ENCODE results near the gene HLA-DRB1.
"Not testable (repeated sequence)": the region's sequence is repeated elsewhere in the genome, so short reads cannot be mapped to it uniquely, and the experiment has no call there.

Gene HLA-DRB1

DNA sequence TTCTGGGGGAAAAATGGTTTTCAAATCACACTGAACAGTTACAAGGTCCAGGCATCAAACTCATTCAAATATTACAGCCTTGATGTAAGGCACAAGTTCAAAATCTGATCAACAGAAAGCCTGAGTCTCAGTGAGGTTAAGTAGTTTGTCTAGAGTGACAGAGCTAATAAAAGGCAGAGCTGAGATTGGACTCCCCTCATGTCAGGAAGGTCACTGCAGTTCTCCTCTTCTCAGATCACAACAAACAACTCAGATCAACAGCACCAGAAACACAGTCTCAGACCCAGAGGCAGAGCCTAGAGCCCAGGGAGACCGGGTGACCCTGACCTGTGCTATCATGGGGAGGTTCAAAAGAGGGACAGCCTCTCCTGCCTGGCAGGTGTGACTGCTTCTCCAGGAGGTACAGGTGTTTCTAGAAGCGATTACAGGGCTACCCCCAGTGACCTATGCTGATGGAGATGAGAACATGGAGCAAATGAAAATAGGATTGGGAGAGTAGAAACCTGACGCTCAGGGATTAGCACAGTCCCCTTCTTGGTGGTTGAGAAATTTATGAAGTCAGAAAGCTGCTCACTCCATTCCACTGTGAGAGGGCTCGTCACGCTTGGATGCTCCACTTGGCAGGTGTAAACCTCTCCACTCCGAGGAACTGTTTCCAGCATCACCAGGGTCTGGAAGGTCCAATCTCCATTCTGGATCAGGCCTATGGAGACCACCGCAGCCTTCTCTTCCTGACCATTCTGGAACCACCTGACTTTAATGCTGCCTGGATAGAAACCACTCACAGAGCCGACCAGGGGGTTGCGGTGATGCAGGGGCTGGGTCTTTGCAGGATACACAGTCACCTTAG lies 35.3 kb downstream of the HLA-DRB1 start:
- no peak for DNase-seq

DNA sequence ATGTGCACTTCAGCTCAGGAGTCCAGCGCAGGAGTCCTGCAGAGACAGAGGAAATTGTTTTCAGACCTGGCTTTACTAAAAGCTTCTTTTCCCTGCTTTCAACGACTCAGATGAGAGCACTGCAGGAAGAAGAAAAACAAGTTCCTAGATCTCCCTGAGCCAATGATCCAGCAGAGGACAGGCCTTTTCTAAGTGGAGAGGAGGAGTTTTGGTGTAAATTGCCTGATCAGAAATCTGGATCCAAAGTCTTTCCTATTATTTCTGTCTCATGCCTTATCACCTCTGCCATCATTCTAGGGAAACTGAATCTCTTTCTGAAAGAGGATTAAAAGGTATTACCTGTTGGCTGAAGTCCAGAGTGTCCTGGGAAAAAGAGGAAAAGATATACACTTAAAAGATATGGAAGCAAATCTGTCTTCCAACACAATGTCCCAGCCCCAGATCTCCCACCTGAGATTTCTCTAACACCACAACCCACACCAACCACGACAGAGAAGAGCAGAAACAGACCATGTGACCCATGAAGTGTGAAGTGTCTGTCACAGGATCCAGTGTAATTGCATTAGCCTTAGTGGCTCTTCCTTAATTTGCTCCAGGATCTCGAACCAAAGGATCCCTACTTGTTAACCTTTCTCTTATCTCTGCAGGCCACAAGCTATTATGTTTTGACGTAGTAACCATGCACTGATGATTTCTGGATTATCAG lies 36.5 kb downstream of the HLA-DRB1 start:
- no peak for DNase-seq

DNA sequence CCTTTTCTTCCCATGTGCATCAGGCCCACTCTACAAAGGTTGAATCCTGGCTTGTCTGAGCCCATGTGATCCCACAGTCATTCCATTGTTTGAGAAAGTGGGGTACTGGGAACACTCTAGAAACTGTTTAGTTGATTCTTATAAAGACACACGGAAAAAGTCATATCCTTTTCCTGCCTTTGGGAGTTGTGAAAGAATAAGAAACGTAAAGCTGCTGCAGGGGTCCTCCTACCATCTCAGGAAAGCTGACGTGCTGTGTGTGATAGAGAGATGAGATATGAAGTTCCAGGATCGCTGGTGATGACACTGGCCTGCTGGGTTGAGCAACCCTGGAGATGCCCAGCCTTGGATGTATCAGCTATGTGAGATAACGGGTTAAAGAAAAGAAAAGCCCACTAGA lies 38.2 kb downstream of the HLA-DRB1 start:
- DNase-seq = no peak

DNA sequence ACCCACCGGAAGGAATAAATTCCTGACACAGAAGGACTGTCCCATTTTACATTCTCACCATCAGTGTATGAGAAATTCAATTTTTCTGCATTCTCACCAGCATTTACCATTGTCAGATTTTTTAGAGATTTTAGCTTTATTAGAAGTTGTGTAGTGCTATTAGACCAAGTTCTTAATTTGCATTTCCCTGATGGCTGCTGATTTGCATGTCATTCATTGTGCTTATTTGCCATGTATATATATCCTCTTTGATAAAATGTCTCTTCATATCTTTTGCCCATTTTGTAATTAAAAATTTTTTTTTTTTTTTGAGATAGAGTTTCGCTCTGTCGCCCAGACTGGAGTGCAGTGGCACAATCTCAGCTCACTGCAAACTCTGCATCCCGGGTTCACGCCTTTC lies 49.8 kb downstream of the HLA-DRB1 start:
- no peak for DNase-seq

DNA sequence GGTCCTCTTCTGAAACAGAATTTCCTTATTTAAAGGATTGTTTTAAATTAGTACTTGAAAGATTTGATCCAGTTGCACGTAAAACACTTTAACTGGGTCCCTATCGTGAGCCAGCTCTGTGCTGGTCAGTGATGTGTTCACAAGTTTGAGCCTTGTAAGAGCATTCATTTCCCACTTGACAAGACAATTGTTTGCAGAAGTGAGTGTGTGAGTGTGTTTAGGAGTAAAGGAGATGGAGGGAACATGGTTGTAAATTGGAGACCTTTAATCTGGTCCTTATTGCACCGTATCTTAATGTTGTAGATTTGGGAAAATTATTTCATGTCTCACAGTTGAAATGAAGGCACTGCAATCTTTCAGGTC lies 59.2 kb downstream of the HLA-DRB1 start:
- DNase-seq = not testable (repeated sequence)

DNA sequence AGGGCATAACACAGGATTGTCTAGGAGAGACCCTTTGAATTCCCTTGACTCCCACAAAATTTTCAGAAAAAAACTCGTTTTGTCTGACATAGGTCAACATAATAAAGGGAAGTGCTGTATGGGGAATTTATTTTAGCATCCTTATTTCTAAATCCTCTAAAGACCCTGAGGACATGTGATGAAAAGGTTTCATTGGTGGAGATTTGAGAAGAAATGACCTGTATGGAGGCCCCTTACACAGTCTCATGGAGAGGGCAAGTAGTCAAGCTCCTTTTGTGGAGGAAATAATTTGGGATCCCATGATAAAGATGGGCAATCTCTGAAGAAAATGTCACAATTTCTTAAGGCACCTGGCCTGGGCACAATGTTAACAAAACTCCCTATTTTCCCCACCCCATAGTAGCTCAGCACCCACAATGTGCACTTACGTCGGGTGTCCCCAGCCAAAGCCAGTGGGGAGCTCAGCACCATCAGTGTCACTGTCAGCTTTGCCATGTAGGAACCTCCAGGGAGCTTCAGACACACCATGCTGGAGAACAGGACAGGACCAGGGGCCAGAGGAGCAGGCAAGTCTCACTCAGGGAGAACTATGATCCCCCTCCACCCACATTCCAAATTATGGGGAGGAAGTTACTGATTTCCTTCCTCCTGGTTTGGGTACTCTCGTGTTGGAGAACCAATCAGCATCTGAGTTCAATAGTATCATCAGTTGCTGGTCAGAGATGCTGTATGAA lies 59.8 kb downstream of the HLA-DRB1 start, which contains the start of gene HLA-DRB5:
Gene HLA-DRB5, minus strand, starts transcription at position 591 of the 734 bp plus-strand sequence. Its CDS starts 63 bp downstream, at position 528.
- DNase-seq = peak; percentile 2
